Measurements from ENCODE around the gene NUDT22. TPM values are rescaled to one million over a fixed set of nuclear protein-coding genes. Genes with fewer than 3 reads are reported as not detected.

NUDT22 gene
- total and polyA plus RNA-seq, 8 donors: 35.1 to 363 (median 112) TPM

GRCh38 chr11:64247729-64248531 lies 21.9 kb downstream of the NUDT22 start:
- peaks cover 37 to 71% (median 65%) of the 10 kb centered on the region in 4 donors for H3K4me1 ChIP-seq
- peak overlapping the region; percentile 76 to 93 (median 86) for H3K27ac ChIP-seq
- H3K27me3 ChIP-seq: no peaks in the 10 kb centered on the region
- WGBS, 5 donors: 29 to 39% (median 35%) methylated on average over 29 to 31 of the region's 31 CpGs
- no peaks in the 10 kb centered on the region for H3K9me3 ChIP-seq
- intact Hi-C loops (cut with DNase I; ENCODE audit: low total_unique reads): no loop called here
- TF ChIP-seq CTCF (IDR thresholded peaks at IDR 0.05) (no peak), POLR2AphosphoS5 (IDR thresholded peaks at IDR 0.05) (no peak), EP300 (IDR thresholded peaks at IDR 0.05) (no peak), POLR2A (IDR thresholded peaks at IDR 0.05) (no peak)
- peaks cover 14 to 16% (median 15%) of the 10 kb centered on the region in 4 donors for H3K36me3 ChIP-seq
- H3K4me3 ChIP-seq: peak overlapping the region; percentile 69 to 85 (median 74)
- DNase-seq: no peak

- intact Hi-C loops (cut with DNase I; ENCODE audit: low total_unique reads): no loop called here
- H3K9me3 ChIP-seq: no peaks in the 10 kb centered on the region
- TF ChIP-seq POLR2AphosphoS5 (IDR thresholded peaks at IDR 0.05) (no peak), CTCF (IDR thresholded peaks at IDR 0.05) (no peak), EP300 (IDR thresholded peaks at IDR 0.05) (no peak), POLR2A (IDR thresholded peaks at IDR 0.05) (no peak)
- H3K4me1 ChIP-seq: peaks cover 36 to 71% (median 66%) of the 10 kb centered on the region in 4 donors
- 69 to 85% (median 80%) methylated on average over 6 to 7 of the region's 7 CpGs for WGBS, 5 donors
- no peaks in the 10 kb centered on the region for H3K27me3 ChIP-seq
- H3K4me3 ChIP-seq: no peak overlapping the region
- H3K36me3 ChIP-seq: peaks cover 7 to 10% (median 8%) of the 10 kb centered on the region in 4 donors
- no peak for DNase-seq
- no peak overlapping the region for H3K27ac ChIP-seq
Measured at GRCh38 chr11:64248578-64248977, 22.5 kb downstream of the NUDT22 start.

- 89 to 95% (median 95%) methylated on average over 3 to 4 of the region's 4 CpGs for WGBS, 5 donors
- DNase-seq: no peak
- no peak overlapping the region for H3K4me3 ChIP-seq
- H3K4me1 ChIP-seq: peaks cover 36 to 70% (median 66%) of the 10 kb centered on the region in 4 donors
- intact Hi-C loops (cut with DNase I; ENCODE audit: low total_unique reads): no loop called here
- H3K27me3 ChIP-seq: no peaks in the 10 kb centered on the region
- H3K27ac ChIP-seq: no peak overlapping the region
- H3K36me3 ChIP-seq: peaks cover 3 to 5% (median 4%) of the 10 kb centered on the region in 4 donors
- no peaks in the 10 kb centered on the region for H3K9me3 ChIP-seq
- no peak for TF ChIP-seq POLR2A (IDR thresholded peaks at IDR 0.05)
- no peak for TF ChIP-seq EP300 (IDR thresholded peaks at IDR 0.05)
- TF ChIP-seq CTCF (IDR thresholded peaks at IDR 0.05): no peak
- TF ChIP-seq POLR2AphosphoS5 (IDR thresholded peaks at IDR 0.05): no peak
Measured at GRCh38 chr11:64249038-64249437, 23.0 kb downstream of the NUDT22 start.

- TF ChIP-seq POLR2AphosphoS5 (IDR thresholded peaks at IDR 0.05) (no peak), CTCF (IDR thresholded peaks at IDR 0.05) (no peak), EP300 (IDR thresholded peaks at IDR 0.05) (no peak), POLR2A (IDR thresholded peaks at IDR 0.05) (no peak)
- Histone ChIP-seq H3K9me3 (no peaks in the 10 kb centered on the region), H3K27ac (no peak overlapping the region), H3K27me3 (no peaks in the 10 kb centered on the region), H3K4me3 (no peak overlapping the region), H3K4me1 (peaks cover 36 to 67% (median 61%) of the 10 kb centered on the region in 4 donors), H3K36me3 (peaks cover 5 to 7% (median 6%) of the 10 kb centered on the region in 4 donors)
- no peak for DNase-seq
- intact Hi-C loops (cut with DNase I; ENCODE audit: low total_unique reads): no loop called here
- 80 to 87% (median 85%) methylated on average over 7 to 8 of the region's 8 CpGs for WGBS, 5 donors
Measured at GRCh38 chr11:64249563-64250414, 23.7 kb downstream of the NUDT22 start.

Measured in stomach (tissue), 9 donors.